Kidney (tissue), 14 donors: Measurements from ENCODE around the gene LDB1. TPM values are rescaled to one million over a fixed set of nuclear protein-coding genes. Genes with fewer than 3 reads are reported as not detected.
A peak's percentile ranks its signal among the peaks of the same experiment; 100 is the strongest.

ENCODE experiments used
- DNase-seq, 5 donors: peaks; one replicate each; pipeline ENCODE4 v3.0.0-alpha.2; 2013 to 2020
- FAIRE-seq: peaks from 2 replicates; lab custom pipeline; 2012; peaks lifted over from hg19 to GRCh38; lab: Jason Lieb, UNC
- H3K27ac ChIP-seq, 2 donors: one replicate each; pipeline ENCODE4 v1.7.0; 2013; ENCODE audit warnings: low read depth in 2 of 2, low read length in 2 of 2, inconsistent platforms in 1 of 2
- H3K27me3 ChIP-seq: one replicate; pipeline ENCODE4 v1.7.1; 2013; ENCODE audit warnings: low read length, inconsistent platforms; ENCODE audit not compliant: control insufficient read depth, insufficient read depth
- H3K36me3 ChIP-seq, 3 donors: one replicate each; pipeline versions ENCODE4 v1.7.0 to v1.7.1; 2013; ENCODE audit warnings: low read length in 3 of 3, control low read depth in 1 of 3, inconsistent platforms in 1 of 3; ENCODE audit not compliant: insufficient read depth in 3 of 3, control insufficient read depth in 2 of 3
- H3K4me1 ChIP-seq, 3 donors: one replicate each; pipeline versions ENCODE4 v1.7.0 to v1.7.1; 2013; ENCODE audit warnings: low read length in 3 of 3, inconsistent platforms in 1 of 3, low read depth in 1 of 3; ENCODE audit not compliant: control insufficient read depth in 2 of 3, insufficient read depth in 2 of 3
- H3K4me3 ChIP-seq, 3 donors: one replicate each; pipeline versions ENCODE4 v1.7.0 to v1.8.1; 2013; ENCODE audit warnings: low read length in 3 of 3, control low read depth in 1 of 3, inconsistent platforms in 1 of 3
- H3K9ac ChIP-seq, 3 donors: one replicate each; pipeline versions ENCODE4 v1.7.0 to v1.7.1; 2013; ENCODE audit warnings: low read length in 3 of 3, control low read depth in 1 of 3, inconsistent platforms in 1 of 3
- H3K9me3 ChIP-seq, 3 donors: one replicate each; pipeline versions ENCODE4 v1.7.0 to v1.7.1; 2013; ENCODE audit warnings: low read length in 3 of 3, control low read depth in 1 of 3, inconsistent platforms in 1 of 3; ENCODE audit not compliant: control insufficient read depth in 2 of 3, insufficient read depth in 1 of 3
- CTCF ChIP-seq: IDR thresholded peaks from 3 replicates; pipeline ENCODE4 v1.5.1; 2012; ENCODE audit warnings: mild to moderate bottlenecking, moderate library complexity, borderline replicate concordance; ENCODE audit not compliant: insufficient read depth; ENCODE audit errors: extremely low read depth
- intact Hi-C: fragments of 100-400 bp; cut with DNase I; formaldehyde crosslinking; loops from one replicate; pipeline ENCODE4 v1.11.1; 2022
- polyA plus RNA-seq: library from polyadenylated mRNA; stranded (reverse); fragments of 350-450 nt; fragmentation: Illumina TruSeq; extraction: RNeasy Lipid Tissue Mini Kit (QIAGEN cat#74804); gene quantifications from one replicate; pipeline ENCODE4 v1.2.3, GENCODE V29; 2014; ENCODE audit warnings: low read depth, low replicate concordance; ENCODE audit not compliant: insufficient read depth
- total RNA-seq: library from RNA; stranded (reverse); fragmentation: NEBNext Ultra II Directional; extraction: Animal tissue kit (Norgen Biotek cat#: 25700); gene quantifications from one replicate; pipeline ENCODE4 v1.2.1, GENCODE V29; 2021
- donor health status: control.
- donor health status: control.
- donor health status: control.
- donor health status: control.
- donor health status: control.
- donor health status: DM: yes; HTN: yes; CAD: no.
- donor health status: Normal renal cell carcinoma (clear cell type).

Gene LDB1
- total and polyA plus RNA-seq, 2 donors from 2014 or later = 27.9 to 56.1 TPM

DNA sequence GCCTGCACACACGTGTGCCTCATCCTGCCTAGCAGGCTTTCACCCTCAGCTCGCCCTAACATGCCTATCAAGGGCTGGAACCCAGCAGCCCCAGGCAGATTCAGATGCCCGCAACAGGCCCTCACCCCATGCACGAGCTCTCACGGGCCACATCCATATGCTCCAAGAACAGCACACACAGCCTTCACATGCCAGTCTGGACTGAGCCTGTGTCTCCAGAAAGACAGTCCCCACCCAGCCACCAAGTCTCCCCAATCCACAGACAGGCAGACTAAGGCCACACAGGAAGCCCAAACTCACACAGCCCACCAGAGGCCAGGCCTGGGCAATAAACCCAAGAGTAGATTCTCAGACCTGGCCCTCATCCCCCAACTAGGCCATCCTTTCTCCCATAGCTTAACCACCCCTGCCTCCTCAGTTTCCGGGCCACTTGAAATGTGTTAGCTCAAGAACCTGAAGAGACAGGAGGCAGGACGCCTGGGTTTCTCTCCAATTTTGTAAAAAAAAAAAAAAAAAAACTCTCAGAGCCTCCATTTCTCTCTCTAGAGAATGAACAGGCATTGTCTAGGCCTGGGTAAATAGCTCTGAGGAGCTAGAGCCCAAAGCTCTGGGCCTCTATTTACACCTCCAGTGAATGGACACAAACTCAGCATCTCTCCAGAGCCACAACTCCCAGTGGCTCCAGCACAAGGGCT, 6.8 kb downstream of the LDB1 start:
- H3K9ac ChIP-seq = peak overlapping the region in 2 of 3 donors; percentile 65 to 67
- DNase-seq (no peak), FAIRE-seq (no peak)
- no peak for TF ChIP-seq CTCF
- no peaks in the 10 kb centered on the region for H3K27me3 ChIP-seq
- H3K4me3 ChIP-seq = peak overlapping the region; percentile 30 to 71 (median 57)
- no peak overlapping the region for H3K27ac ChIP-seq
- peaks cover 18 to 34% (median 29%) of the 10 kb centered on the region in 3 donors for H3K36me3 ChIP-seq
- no peaks in the 10 kb centered on the region for H3K9me3 ChIP-seq
- H3K4me1 ChIP-seq = peaks cover 7 to 43% (median 33%) of the 10 kb centered on the region in 3 donors
- intact Hi-C loops = no loop called here

DNA sequence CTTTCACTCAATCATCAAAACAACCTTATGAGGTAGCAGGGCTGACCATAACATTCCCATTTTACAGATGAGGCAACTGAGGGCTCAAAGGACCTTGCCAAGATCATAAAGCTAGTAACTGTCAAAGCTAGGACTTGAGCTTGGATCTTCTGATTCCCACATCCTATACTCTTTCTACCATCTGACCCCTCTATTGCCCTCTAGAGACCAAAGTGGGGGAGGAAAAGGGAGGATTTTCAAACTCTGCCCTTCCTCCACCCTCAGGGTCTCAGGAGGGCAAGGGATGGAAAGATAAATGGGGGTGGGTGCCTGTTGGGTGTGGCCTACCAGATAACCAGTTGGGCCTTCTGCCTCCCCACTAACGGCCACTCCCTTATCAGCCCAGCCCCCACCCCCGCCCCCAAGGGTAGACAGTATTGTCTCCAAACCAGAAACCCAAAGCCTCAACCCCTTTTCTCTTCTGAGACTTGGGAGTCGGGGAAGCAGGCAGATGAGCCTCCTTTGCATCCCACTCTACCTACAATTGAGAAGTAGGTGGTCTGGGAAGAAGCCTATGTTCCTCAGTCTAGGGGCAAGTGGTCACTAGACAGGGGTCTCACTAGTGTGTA, 7.9 kb downstream of the LDB1 start:
- DNase-seq (no peak), FAIRE-seq (no peak)
- peaks cover 18 to 38% (median 30%) of the 10 kb centered on the region in 3 donors for H3K36me3 ChIP-seq
- intact Hi-C loops = no loop called here
- TF ChIP-seq CTCF = no peak
- peaks cover 7 to 33% (median 24%) of the 10 kb centered on the region in 3 donors for H3K4me1 ChIP-seq
- no peaks in the 10 kb centered on the region for H3K9me3 ChIP-seq
- no peak overlapping the region for H3K9ac ChIP-seq
- no peaks in the 10 kb centered on the region for H3K27me3 ChIP-seq
- H3K4me3 ChIP-seq = peak overlapping the region in 1 of 3 donors; percentile 14
- H3K27ac ChIP-seq = no peak overlapping the region

GRCh38 chr10:102111276-102111675, 8.9 kb downstream of the LDB1 start:
- Histone ChIP-seq H3K36me3 (peaks cover 18 to 38% (median 34%) of the 10 kb centered on the region in 3 donors), H3K9ac (no peak overlapping the region)
- DNase-seq = no peak

More at GRCh38 chr10:102111276-102111675, 8.9 kb downstream of the LDB1 start:
- Histone ChIP-seq H3K9me3 (no peaks in the 10 kb centered on the region), H3K27me3 (no peaks in the 10 kb centered on the region), H3K4me1 (peaks cover 5 to 25% (median 16%) of the 10 kb centered on the region in 3 donors), H3K4me3 (no peak overlapping the region), H3K27ac (no peak overlapping the region)
- no peak for TF ChIP-seq CTCF
- FAIRE-seq = no peak
- intact Hi-C loops = no loop called here
